PFSK-1 (cell line): ENCODE data around the gene TPPP3. TPM values are rescaled to one million over a fixed set of nuclear protein-coding genes. Genes with fewer than 3 reads are reported as not detected.

ENCODE experiments used
- FOXP2 ChIP-seq: optimal IDR thresholded peaks from 2 replicates; pipeline ENCODE3; 2011; ENCODE audit warnings: borderline replicate concordance, control low read depth, inconsistent platforms; ENCODE audit not compliant: insufficient read depth; ENCODE audit errors: extremely low read length, extremely low read depth
- POLR2AphosphoS5 ChIP-seq: IDR thresholded peaks from 2 replicates; pipeline ENCODE4 v1.6.1; 2012; ENCODE audit warnings: low read depth, mild to moderate bottlenecking, control low read depth, low read length, moderate library complexity
- SIN3A ChIP-seq: IDR thresholded peaks from 2 replicates; pipeline ENCODE4 v1.6.1; 2012; ENCODE audit warnings: mild to moderate bottlenecking, low read length, moderate library complexity, borderline replicate concordance; ENCODE audit not compliant: insufficient read depth
- TAF1 ChIP-seq: IDR thresholded peaks from 2 replicates; pipeline ENCODE4 v1.6.1; 2012; ENCODE audit warnings: low read length, control low read depth, borderline replicate concordance; ENCODE audit not compliant: insufficient read depth
- polyA plus RNA-seq: library from polyadenylated mRNA; unstranded; fragments of >200 nt; gene quantifications from one replicate; pipeline ENCODE4 v1.2.1, GENCODE V29; 2012; ENCODE audit warnings: low read depth, missing spikeins; ENCODE audit not compliant: insufficient read length
- TF ChIP-seq, protein P1 (sequence below), 2 experiments: IDR thresholded peaks; 2 replicates each; pipeline versions ENCODE4 v1.6.1 to v1.8.0; 2011 to 2012; ENCODE audit warnings: low read depth in 2 of 2, low read length in 2 of 2, control low read depth in 1 of 2, inconsistent platforms in 1 of 2, mild to moderate bottlenecking in 1 of 2, moderate library complexity in 1 of 2; ENCODE audit not compliant: insufficient read depth in 1 of 2

Gene TPPP3
- polyA plus RNA-seq: 0.61 TPM

- TF ChIP-seq SIN3A (no peak), TAF1 (no peak), POLR2AphosphoS5 (no peak), FOXP2 (no peak)
- TF ChIP-seq, protein P1, sequence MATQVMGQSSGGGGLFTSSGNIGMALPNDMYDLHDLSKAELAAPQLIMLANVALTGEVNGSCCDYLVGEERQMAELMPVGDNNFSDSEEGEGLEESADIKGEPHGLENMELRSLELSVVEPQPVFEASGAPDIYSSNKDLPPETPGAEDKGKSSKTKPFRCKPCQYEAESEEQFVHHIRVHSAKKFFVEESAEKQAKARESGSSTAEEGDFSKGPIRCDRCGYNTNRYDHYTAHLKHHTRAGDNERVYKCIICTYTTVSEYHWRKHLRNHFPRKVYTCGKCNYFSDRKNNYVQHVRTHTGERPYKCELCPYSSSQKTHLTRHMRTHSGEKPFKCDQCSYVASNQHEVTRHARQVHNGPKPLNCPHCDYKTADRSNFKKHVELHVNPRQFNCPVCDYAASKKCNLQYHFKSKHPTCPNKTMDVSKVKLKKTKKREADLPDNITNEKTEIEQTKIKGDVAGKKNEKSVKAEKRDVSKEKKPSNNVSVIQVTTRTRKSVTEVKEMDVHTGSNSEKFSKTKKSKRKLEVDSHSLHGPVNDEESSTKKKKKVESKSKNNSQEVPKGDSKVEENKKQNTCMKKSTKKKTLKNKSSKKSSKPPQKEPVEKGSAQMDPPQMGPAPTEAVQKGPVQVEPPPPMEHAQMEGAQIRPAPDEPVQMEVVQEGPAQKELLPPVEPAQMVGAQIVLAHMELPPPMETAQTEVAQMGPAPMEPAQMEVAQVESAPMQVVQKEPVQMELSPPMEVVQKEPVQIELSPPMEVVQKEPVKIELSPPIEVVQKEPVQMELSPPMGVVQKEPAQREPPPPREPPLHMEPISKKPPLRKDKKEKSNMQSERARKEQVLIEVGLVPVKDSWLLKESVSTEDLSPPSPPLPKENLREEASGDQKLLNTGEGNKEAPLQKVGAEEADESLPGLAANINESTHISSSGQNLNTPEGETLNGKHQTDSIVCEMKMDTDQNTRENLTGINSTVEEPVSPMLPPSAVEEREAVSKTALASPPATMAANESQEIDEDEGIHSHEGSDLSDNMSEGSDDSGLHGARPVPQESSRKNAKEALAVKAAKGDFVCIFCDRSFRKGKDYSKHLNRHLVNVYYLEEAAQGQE (IDR thresholded peaks at IDR 0.05; ENCODE audit: insufficient read depth in 1 of 2, low read depth in 2 of 2, low read length in 2 of 2): no peak
Measured at GRCh38 chr16:67393111-67393787, at the start of gene TPPP3. Gene TPPP3 (minus strand): TSS chr16:67393498. CDS start chr16:67391111, 2,387 bp downstream.

DNA sequence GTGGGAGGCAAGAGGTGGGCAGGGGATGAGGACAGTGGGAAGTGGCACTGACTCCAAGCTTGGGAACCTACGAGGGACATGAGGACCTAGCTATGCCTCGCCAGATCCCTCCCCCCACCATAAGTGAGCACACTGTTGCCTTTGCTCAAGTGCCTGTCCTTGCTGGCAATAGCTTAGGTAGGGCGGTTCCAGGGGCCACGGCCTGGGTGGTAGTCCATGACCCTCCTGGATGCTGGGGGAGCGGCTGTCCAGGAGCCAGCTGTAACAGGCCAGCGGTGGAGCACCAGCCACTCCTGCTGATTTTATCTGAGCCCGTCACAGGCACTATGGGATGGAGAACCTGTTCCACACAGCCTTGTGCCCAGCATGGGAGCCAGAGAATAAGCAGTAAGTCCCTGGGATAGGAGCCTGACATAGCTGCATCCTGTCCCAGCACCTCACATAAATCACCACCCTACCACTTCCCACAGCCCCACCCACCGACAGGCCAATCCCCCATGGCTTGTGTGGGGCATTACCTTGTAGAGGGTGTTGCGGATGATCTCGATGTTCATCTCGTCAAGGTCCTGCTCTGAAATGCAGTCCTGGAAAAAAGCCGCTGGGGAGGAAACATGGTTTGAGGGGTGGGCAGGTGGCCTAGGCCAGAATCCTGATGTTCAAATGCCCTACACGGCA lies 49.4 kb upstream of the TPPP3 start:
- no peak for TF ChIP-seq SIN3A
- TF ChIP-seq TAF1: no peak
- TF ChIP-seq, protein P1 (IDR thresholded peaks at IDR 0.05; ENCODE audit: insufficient read depth in 1 of 2, low read depth in 2 of 2, low read length in 2 of 2): no peak
- no peak for TF ChIP-seq FOXP2
- TF ChIP-seq POLR2AphosphoS5: no peak

DNA sequence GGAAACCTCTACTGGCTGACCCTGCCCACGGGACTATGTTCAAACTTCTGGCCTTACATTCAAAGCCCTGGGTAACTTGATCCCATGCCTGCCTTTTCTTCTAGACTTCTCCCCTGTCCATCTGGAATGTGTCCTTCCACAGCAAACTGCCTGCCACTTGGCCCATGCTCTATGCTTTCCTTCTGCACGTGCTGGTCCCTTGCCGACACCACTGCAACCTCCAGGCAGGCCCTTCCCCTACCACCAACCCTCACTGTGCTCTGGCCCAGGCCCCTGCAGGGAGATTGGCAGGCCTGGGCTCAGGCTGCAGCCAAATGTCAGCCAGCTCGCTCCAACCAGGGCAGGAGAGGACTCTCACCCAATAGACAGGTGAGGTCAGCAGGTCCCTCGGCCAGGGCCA lies 48.6 kb upstream of the TPPP3 start:
- TF ChIP-seq POLR2AphosphoS5: no peak
- no peak for TF ChIP-seq TAF1
- TF ChIP-seq FOXP2: no peak
- TF ChIP-seq SIN3A: no peak
- TF ChIP-seq, protein P1 (IDR thresholded peaks at IDR 0.05; ENCODE audit: insufficient read depth in 1 of 2, low read depth in 2 of 2, low read length in 2 of 2): no peak

- TF ChIP-seq FOXP2 (no peak), POLR2AphosphoS5 (no peak), SIN3A (no peak), TAF1 (no peak)
- TF ChIP-seq, protein P1 (IDR thresholded peaks at IDR 0.05; ENCODE audit: insufficient read depth in 1 of 2, low read depth in 2 of 2, low read length in 2 of 2): no peak
Measured at GRCh38 chr16:67441271-67441753, 48.0 kb upstream of the TPPP3 start.
